IMR-90 (cell line): ENCODE results near the gene XIRP1. TPM values are rescaled to one million over a fixed set of nuclear protein-coding genes. Genes with fewer than 3 reads are reported as not detected.

Experiments
- ATAC-seq: fragments of 200-7000 bp; cut with Tn5 transposase; 2 replicates; pipeline ENCODE4 v1.9.1; 2020; ENCODE audit warnings: low read depth, mild to moderate bottlenecking, moderate library complexity
- BruUV-seq: library from RNA; stranded (reverse); fragments of 400-500 nt; replicated peaks from 2 replicates; lab custom pipeline; 2021; lab: Mats Ljungman, UMichigan
- CTCF ChIA-PET: fragments of 300-600 bp; formaldehyde crosslinking; extraction: SDS; loops from one replicate; lab custom pipeline; 2021; ENCODE audit warnings: antibody characterized with exemption; lab: Yijun Ruan, JAX
- POLR2A ChIA-PET: fragments of 300-600 bp; sonication (Branson Sonifier 250); formaldehyde crosslinking; loops from one replicate; lab custom pipeline; 2022; ENCODE audit warnings: antibody characterized with exemption; ENCODE audit not compliant: unreplicated experiment; lab: Charles Lee
- DNase-seq: peaks from one replicate; pipeline ENCODE4 v3.0.0; 2013
- H2AFZ ChIP-seq: replicated peaks from 2 replicates; pipeline ENCODE3; 2013; ENCODE audit warnings: low read length, mild to moderate bottlenecking; ENCODE audit not compliant: poor library complexity
- H2AK5ac ChIP-seq: 2 replicates; pipeline ENCODE4 v1.6.1; 2013; ENCODE audit warnings: low read depth, low read length, inconsistent platforms
- H2AK9ac ChIP-seq: replicated peaks from 2 replicates; pipeline ENCODE3; 2013; ENCODE audit warnings: mild to moderate bottlenecking, low read depth, low read length, moderate library complexity; ENCODE audit not compliant: poor library complexity
- H2BK120ac ChIP-seq: 2 replicates; pipeline ENCODE4 v1.6.1; 2013; ENCODE audit warnings: low read depth, low read length, inconsistent platforms
- H2BK15ac ChIP-seq: 3 replicates; pipeline ENCODE4 v1.6.1; 2013; ENCODE audit warnings: low read depth, low read length, inconsistent platforms
- H2BK20ac ChIP-seq: 2 replicates; pipeline ENCODE4 v1.6.1; 2013; ENCODE audit warnings: low read depth, mild to moderate bottlenecking, inconsistent platforms, low read length, moderate library complexity
- H2BK5ac ChIP-seq: 2 replicates; pipeline ENCODE4 v1.6.1; 2013; ENCODE audit warnings: mild to moderate bottlenecking, low read depth, low read length, inconsistent platforms; ENCODE audit not compliant: poor library complexity, severe bottlenecking
- H3K14ac ChIP-seq: replicated peaks from 2 replicates; pipeline ENCODE4 v1.6.1; 2013; ENCODE audit warnings: low read depth, low read length, inconsistent platforms
- H3K18ac ChIP-seq: 2 replicates; pipeline ENCODE4 v1.6.1; 2013; ENCODE audit warnings: low read depth, low read length, control low read depth
- H3K23ac ChIP-seq: 2 replicates; pipeline ENCODE4 v1.6.1; 2013; ENCODE audit warnings: low read depth, low read length, inconsistent platforms
- H3K27ac ChIP-seq: 2 replicates; pipeline ENCODE4 v1.5.1; 2013; ENCODE audit warnings: mild to moderate bottlenecking, control low read depth, low read length; ENCODE audit not compliant: insufficient read depth
- H3K27me3 ChIP-seq: 2 replicates; pipeline ENCODE4 v1.6.1; 2013; ENCODE audit warnings: low read length; ENCODE audit not compliant: control insufficient read depth, insufficient read depth
- H3K36me3 ChIP-seq: 2 replicates; pipeline ENCODE4 v1.6.1; 2013; ENCODE audit warnings: low read length, mixed read lengths; ENCODE audit not compliant: control insufficient read depth, insufficient read depth
- H3K4ac ChIP-seq: 2 replicates; pipeline ENCODE4 v1.6.1; 2013; ENCODE audit warnings: low read depth, low read length, inconsistent platforms
- H3K4me1 ChIP-seq: 2 replicates; pipeline ENCODE4 v1.6.1; 2013; ENCODE audit warnings: low read length, mixed read lengths; ENCODE audit not compliant: control insufficient read depth, insufficient read depth
- H3K4me2 ChIP-seq: 2 replicates; pipeline ENCODE4 v1.6.1; 2013; ENCODE audit warnings: low read depth, mild to moderate bottlenecking, control low read depth, low read length, moderate library complexity
- H3K4me3 ChIP-seq: 2 replicates; pipeline ENCODE4 v1.5.1; 2013; ENCODE audit warnings: low read depth, mild to moderate bottlenecking, control low read depth, low read length, moderate library complexity; ENCODE audit not compliant: insufficient read depth
- H3K56ac ChIP-seq: 2 replicates; pipeline ENCODE4 v1.6.1; 2013; ENCODE audit warnings: low read length, inconsistent platforms; ENCODE audit not compliant: insufficient read depth; ENCODE audit errors: extremely low read depth
- H3K79me1 ChIP-seq, 2 experiments: 2 replicates each; pipeline ENCODE4 v1.6.1; 2013; ENCODE audit warnings: low read length in 2 of 2, inconsistent platforms in 1 of 2, low read depth in 1 of 2
- H3K9ac ChIP-seq: 2 replicates; pipeline ENCODE4 v1.6.1; 2013; ENCODE audit warnings: low read depth, low read length, control low read depth
- H3K9me1 ChIP-seq: 2 replicates; pipeline ENCODE4 v1.6.1; 2013; ENCODE audit warnings: low read length, inconsistent platforms; ENCODE audit not compliant: insufficient read depth
- H3K9me3 ChIP-seq: 2 replicates; pipeline ENCODE4 v1.6.1; 2013; ENCODE audit warnings: low read length; ENCODE audit not compliant: control insufficient read depth, insufficient read depth
- H4K20me1 ChIP-seq: 2 replicates; pipeline ENCODE4 v1.6.1; 2013; ENCODE audit warnings: low read length, inconsistent platforms; ENCODE audit not compliant: insufficient read depth
- H4K5ac ChIP-seq: 2 replicates; pipeline ENCODE4 v1.6.1; 2013; ENCODE audit warnings: mild to moderate bottlenecking, low read depth, low read length, control low read depth
- H4K8ac ChIP-seq, 2 experiments: 2 replicates each; pipeline ENCODE4 v1.6.1; 2013; ENCODE audit warnings: low read depth in 2 of 2, low read length in 2 of 2, control low read depth in 1 of 2, inconsistent platforms in 1 of 2
- H4K91ac ChIP-seq: 2 replicates; pipeline ENCODE4 v1.6.1; 2013; ENCODE audit warnings: low read depth, low read length, inconsistent platforms; ENCODE audit not compliant: insufficient read depth
- BHLHE40 ChIP-seq: fragments of 150-350 bp; IDR thresholded peaks from 2 replicates; pipeline ENCODE4 v1.6.1; 2016; ENCODE audit warnings: mild to moderate bottlenecking, low read depth, low read length
- CEBPB ChIP-seq: IDR thresholded peaks from 2 replicates; pipeline ENCODE4 v1.6.1; 2012; ENCODE audit warnings: low read depth, low read length, improper control_type of control experiment
- CHD1 ChIP-seq: IDR thresholded peaks from 2 replicates; pipeline ENCODE4 v1.6.1; 2012; ENCODE audit warnings: low read depth, low read length, improper control_type of control experiment
- CTCF ChIP-seq: conservative IDR thresholded peaks from 2 replicates; pipeline ENCODE4 v1.5.1; 2012; ENCODE audit warnings: mild to moderate bottlenecking, low read depth, low read length, improper control_type of control experiment
- ELK1 ChIP-seq: fragments of 150-350 bp; IDR thresholded peaks from 2 replicates; pipeline ENCODE4 v1.6.1; 2016; ENCODE audit warnings: low read depth, mild to moderate bottlenecking, low read length, moderate library complexity, borderline replicate concordance
- FOS ChIP-seq: fragments of 150-350 bp; IDR thresholded peaks from 2 replicates; pipeline ENCODE4 v1.6.1; 2016; ENCODE audit warnings: low read depth, low read length
- MAFK ChIP-seq: IDR thresholded peaks from 2 replicates; pipeline ENCODE4 v1.6.1; 2012; ENCODE audit warnings: low read depth, low read length, improper control_type of control experiment
- MAZ ChIP-seq: IDR thresholded peaks from 2 replicates; pipeline ENCODE4 v1.6.1; 2012; ENCODE audit warnings: low read depth, mild to moderate bottlenecking, low read length, improper control_type of control experiment, moderate library complexity, borderline replicate concordance
- MXI1 ChIP-seq: IDR thresholded peaks from 2 replicates; pipeline ENCODE4 v1.6.1; 2012; ENCODE audit warnings: low read depth, mild to moderate bottlenecking, low read length, moderate library complexity, borderline replicate concordance
- NFE2L2 ChIP-seq: fragments of 150-350 bp; IDR thresholded peaks from 2 replicates; pipeline ENCODE4 v1.6.1; 2016; ENCODE audit warnings: low read depth, mild to moderate bottlenecking, low read length
- POLR2A ChIP-seq: IDR thresholded peaks from 2 replicates; pipeline ENCODE4 v1.6.1; 2012; ENCODE audit warnings: mild to moderate bottlenecking, low read depth, low read length
- RAD21 ChIP-seq: IDR thresholded peaks from 2 replicates; pipeline ENCODE4 v1.6.1; 2012; ENCODE audit warnings: low read length, improper control_type of control experiment
- RCOR1 ChIP-seq: IDR thresholded peaks from 2 replicates; pipeline ENCODE4 v1.6.1; 2012; ENCODE audit warnings: mild to moderate bottlenecking, low read length, improper control_type of control experiment; ENCODE audit not compliant: insufficient replicate concordance
- RFX5 ChIP-seq: IDR thresholded peaks from 2 replicates; pipeline ENCODE4 v1.8.0; 2012; ENCODE audit warnings: low read depth, mild to moderate bottlenecking, low read length, moderate library complexity
- SMC3 ChIP-seq: fragments of 150-350 bp; IDR thresholded peaks from 2 replicates; pipeline ENCODE4 v1.6.1; 2016; ENCODE audit warnings: low read depth, mild to moderate bottlenecking, antibody characterized with exemption, low read length, moderate library complexity
- USF2 ChIP-seq: fragments of 150-350 bp; IDR thresholded peaks from 2 replicates; pipeline ENCODE4 v1.6.1; 2017; ENCODE audit warnings: mild to moderate bottlenecking, antibody characterized with exemption, low read length, low read depth
- WGBS, 2 experiments: methylation state at CpG; one replicate each; pipeline versions ENCODE4 v1.1.5 to v1.1.7; 2013; ENCODE audit warnings: missing lambda C conversion rate in 2 of 2; ENCODE audit not compliant: insufficient read length in 1 of 2; ENCODE audit errors: extremely low coverage in 2 of 2; 5-methylcytosine and 5-hydroxymethylcytosine counted together
- dilution Hi-C: fragments of 300-500 bp; cut with HindIII; formaldehyde crosslinking; loops from one replicate; pipeline ENCODE4 v1.14.3; 2018; ENCODE audit warnings: low sequenced_read_pairs; ENCODE audit not compliant: unreplicated experiment
- in situ Hi-C: fragments of 300-500 bp; cut with MboI; formaldehyde crosslinking; loops from 3 replicates; pipeline ENCODE4 v1.14.3; 2019; ENCODE audit warnings: low sequenced_read_pairs, inconsistent platforms, mixed read lengths
- intact Hi-C: fragments of 100-400 bp; cut with micrococcal nuclease; formaldehyde crosslinking; loops from 2 replicates; pipeline ENCODE4 v1.10.0; 2022
- polyA plus RNA-seq, 3 experiments: library from polyadenylated mRNA; depleted of rRNA; stranded (reverse); fragments of >200 nt; gene quantifications; 2 replicates each; pipeline ENCODE4 v1.2.3, GENCODE V29; 2012; ENCODE audit warnings: low replicate concordance in 1 of 3
- total RNA-seq: library from RNA; depleted of rRNA; stranded (reverse); fragments of >200 nt; gene quantifications from 2 replicates; pipeline ENCODE4 v1.2.3, GENCODE V29; 2012

Gene XIRP1
- total and polyA plus RNA-seq, 2 of the 4 experiments (the other 2 are of a cell fraction), result under 0.01 to 0.07 TPM

- H3K4ac ChIP-seq, result no peak overlapping the region
- in situ Hi-C loops (no loop called here), dilution Hi-C loops (no loop called here), intact Hi-C loops (no loop called here)
- no peak for ATAC-seq
- H2AK9ac ChIP-seq, result no peak overlapping the region
- no peak for DNase-seq
- H2AFZ ChIP-seq, result no peak overlapping the region
- H3K9ac ChIP-seq, result no peak overlapping the region
- H2BK5ac ChIP-seq, result no peak overlapping the region
- H3K79me1 ChIP-seq, result no peaks in the 10 kb centered on the region
- no peak overlapping the region for H2BK15ac ChIP-seq
- TF ChIP-seq MXI1 (no peak), FOS (no peak), CTCF (no peak), POLR2A (no peak), BHLHE40 (no peak), RAD21 (no peak), SMC3 (no peak), NFE2L2 (no peak), RFX5 (no peak), CHD1 (no peak), CEBPB (no peak), ELK1 (no peak), USF2 (no peak), MAFK (no peak), MAZ (no peak), RCOR1 (no peak)
- BruUV-seq, result no TSS peak
- H3K27ac ChIP-seq, result no peak overlapping the region
- no peak overlapping the region for H3K4me2 ChIP-seq
- H4K20me1 ChIP-seq, result no peaks in the 10 kb centered on the region
- no peak overlapping the region for H2BK120ac ChIP-seq
- CTCF ChIA-PET, result no interaction called here
- no peak overlapping the region for H3K18ac ChIP-seq
- H3K56ac ChIP-seq, result no peak overlapping the region
- H3K9me1 ChIP-seq, result no peaks in the 10 kb centered on the region
- no CpG with 5 or more reads among the region's 2 CpGs for WGBS, 2 experiments
- no peak overlapping the region for H2BK20ac ChIP-seq
- H4K5ac ChIP-seq, result no peak overlapping the region
- H2AK5ac ChIP-seq, result no peak overlapping the region
- H3K4me3 ChIP-seq, result no peak overlapping the region
- POLR2A ChIA-PET, result no interaction called here
- H3K14ac ChIP-seq, result no peak overlapping the region
- no peak overlapping the region for H4K8ac ChIP-seq
- no peaks in the 10 kb centered on the region for H3K9me3 ChIP-seq
- H3K27me3 ChIP-seq, result peaks cover 20% of the 10 kb centered on the region
- H3K23ac ChIP-seq, result no peak overlapping the region
- H3K36me3 ChIP-seq, result no peaks in the 10 kb centered on the region
- no peaks in the 10 kb centered on the region for H3K4me1 ChIP-seq
- H4K91ac ChIP-seq, result no peak overlapping the region
Measured at GRCh38 chr3:39222939-39223338, 30.5 kb upstream of the XIRP1 start.
